GM18511 (cell line): ENCODE measurements around the gene FRRS1.

ENCODE experiments used
- ATAC-seq: cut with Tn5 transposase; IDR thresholded peaks from one replicate; pipeline ENCODE4 v1.9.1; 2021; ENCODE audit warnings: mild to moderate bottlenecking, moderate library complexity; ENCODE audit not compliant: unreplicated experiment

FRRS1 gene

GRCh38 chr1:99737016-99737415 lies 29.4 kb downstream of the FRRS1 start:
- ATAC-seq: no peak

- no peak for ATAC-seq
Measured at GRCh38 chr1:99735852-99736251, 30.6 kb downstream of the FRRS1 start.

DNA sequence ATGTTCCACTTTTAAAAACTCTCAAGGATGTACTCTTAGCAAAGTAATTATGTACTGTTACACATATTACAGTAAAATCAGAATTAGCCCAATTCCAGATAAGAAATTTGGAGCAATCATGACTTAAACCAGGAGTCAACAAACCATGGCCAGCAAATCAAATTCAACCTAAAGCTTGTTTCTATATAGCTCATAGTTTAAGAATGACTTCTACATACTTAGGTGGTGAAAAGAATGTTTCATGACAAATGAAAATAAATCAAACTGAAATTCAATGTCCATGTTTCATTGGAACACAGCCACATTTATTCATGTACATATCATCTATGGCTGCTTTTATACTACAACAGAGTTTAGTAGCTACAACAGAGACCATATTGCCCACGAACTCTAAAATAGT lies 35.1 kb downstream of the FRRS1 start:
- no peak for ATAC-seq

DNA sequence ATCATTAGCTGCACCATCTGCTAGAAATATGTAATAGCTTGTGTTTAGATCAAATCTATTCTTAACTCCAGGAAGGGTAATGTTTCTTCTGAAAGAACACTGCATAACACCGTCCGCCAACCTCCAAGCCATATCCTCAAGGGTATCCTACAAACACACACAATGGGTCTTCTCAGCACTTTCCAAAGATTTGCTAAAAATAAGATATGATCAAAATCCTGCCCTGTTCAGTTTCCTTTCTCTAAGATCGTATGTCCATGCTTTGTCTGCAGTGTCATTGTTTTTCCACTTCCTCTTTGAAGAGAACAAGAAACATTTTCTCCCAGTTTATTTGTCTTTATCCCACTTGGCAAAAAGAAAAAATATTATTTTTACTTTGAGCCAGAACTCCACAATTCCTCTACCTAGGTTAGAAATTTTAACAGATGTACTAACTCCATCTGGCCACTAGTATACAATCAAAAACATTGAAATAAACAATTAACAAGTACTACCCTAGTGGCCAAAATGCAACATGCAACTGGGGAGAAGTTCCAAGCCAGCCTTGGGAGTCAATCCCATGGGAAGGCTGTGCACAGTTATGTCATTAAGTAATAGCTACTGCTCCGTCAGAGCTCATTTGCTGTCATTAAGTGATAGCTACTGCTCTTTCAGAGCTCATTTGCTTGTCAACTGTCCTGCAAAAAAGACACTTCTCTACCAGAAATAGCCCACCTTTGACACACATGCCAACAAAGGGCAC lies 37.8 kb downstream of the FRRS1 start:
- peak; percentile 58 for ATAC-seq

- no peak for ATAC-seq
Measured at GRCh38 chr1:99727575-99728185, 38.8 kb downstream of the FRRS1 start.

GRCh38 chr1:99726818-99727217 lies 39.6 kb downstream of the FRRS1 start:
- ATAC-seq: no peak

GRCh38 chr1:99726407-99726806 lies 40.0 kb downstream of the FRRS1 start:
- no peak for ATAC-seq

GRCh38 chr1:99725996-99726395 lies 40.4 kb downstream of the FRRS1 start:
- ATAC-seq: no peak

- no peak for ATAC-seq
Measured at GRCh38 chr1:99723251-99723650, 43.2 kb downstream of the FRRS1 start.

DNA sequence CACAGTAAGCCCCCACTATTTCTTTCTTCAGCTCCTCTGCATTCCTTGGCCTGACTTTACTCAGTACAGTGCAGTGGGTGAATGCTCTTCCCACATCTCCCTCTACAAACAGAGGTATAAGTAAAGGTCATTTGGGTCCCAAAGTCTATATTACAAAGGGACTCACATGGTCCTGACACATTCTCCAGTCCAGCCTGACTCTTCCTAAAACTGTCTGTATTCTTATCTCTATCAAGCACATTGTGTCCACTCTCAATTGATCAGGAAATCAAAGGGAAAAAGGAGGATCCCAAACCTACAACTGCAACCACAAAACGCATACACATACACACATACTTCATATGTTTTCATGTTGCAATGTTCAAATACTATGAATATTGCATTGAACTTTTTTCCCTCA lies 49.4 kb downstream of the FRRS1 start:
- no peak for ATAC-seq

DNA sequence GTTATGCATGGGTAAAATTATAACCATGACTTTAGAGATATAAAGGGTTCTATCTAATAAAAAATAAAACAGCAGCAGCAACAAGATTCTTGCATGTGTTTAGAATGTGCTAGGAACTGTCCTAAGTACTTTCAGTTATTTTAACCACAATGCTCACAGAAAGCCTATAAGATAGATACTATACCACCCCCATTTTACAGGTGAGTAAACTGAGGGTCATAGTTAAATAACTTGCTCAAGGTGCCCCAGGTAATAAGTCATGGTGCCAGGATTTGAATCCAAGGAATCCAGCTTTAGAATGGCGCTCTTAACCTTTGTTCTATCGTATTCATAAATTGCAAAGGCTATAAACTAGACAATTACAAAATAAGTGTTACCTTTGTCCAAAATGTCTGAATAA lies 53.4 kb downstream of the FRRS1 start:
- ATAC-seq: no peak

GRCh38 chr1:99710994-99711393 lies 55.4 kb downstream of the FRRS1 start:
- ATAC-seq: no peak

DNA sequence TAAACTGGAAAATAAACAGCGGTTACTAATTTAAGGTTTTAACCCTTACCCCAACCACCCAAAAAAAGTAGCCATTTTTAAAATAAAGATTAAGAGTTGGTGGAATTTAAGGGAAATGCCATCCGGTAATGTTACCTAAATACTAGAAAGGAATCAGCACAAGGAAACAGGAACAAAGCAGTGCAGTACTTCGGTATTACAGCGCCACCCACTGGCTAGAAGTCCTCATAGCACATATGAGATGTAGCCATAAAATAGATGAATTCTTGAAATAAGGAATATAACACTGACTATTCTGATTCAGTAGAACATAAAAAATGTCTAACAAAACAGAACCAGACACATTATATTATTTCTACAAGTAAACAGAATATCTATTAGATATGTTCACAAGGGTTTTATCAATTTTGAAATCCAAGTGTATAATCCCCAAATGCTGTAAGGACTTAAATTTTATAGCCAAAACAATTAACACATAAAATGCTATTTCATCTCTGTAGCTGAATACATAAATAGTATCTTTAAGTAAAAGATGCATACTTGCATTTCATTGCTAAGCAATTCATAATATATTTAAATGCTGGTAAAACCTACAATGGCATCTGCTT lies 58.8 kb downstream of the FRRS1 start:
- ATAC-seq: peak; percentile 86

DNA sequence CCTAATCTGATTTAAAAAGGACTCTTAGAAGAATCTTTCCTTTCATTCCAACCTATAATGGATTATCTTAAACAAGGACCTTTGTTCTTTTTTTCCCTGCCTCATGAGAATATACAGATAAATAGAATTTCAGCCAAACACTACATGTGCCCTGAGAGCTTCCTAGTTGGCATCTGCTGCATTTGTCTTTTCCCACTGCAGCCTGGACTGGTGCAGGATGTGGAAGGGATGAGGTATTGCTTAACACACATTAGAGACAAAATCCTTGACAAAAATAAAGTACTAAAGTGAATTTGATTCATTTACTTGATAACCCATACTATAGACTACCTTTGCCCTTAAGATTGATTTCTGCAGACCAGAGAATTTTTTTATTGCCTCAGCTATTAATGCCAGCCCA lies 61.0 kb downstream of the FRRS1 start:
- ATAC-seq: no peak

DNA sequence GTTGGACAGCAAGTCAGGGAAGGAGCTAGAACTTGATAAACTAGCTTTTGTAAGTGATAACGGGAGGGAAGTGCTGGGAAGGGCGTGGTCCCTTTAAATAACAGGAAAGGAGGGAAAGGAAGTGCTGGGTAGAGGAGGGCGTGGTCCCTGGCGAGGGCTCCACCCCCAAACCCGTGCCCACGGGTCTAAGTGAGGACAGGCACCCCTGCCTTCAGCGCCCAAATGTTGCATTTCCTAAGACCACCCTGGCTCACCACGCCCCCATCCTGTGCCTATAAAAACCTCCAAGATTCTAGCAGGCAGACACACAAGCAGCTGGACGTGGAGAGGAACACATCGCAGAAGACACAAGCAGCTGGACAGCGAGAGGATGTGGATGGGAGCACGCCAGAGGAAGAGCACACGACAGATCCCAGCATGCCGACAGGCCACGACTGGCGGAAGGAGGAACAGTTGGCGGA lies 62.0 kb downstream of the FRRS1 start:
- ATAC-seq: no peak

GRCh38 chr1:99702221-99702620 lies 64.2 kb downstream of the FRRS1 start:
- no peak for ATAC-seq

DNA sequence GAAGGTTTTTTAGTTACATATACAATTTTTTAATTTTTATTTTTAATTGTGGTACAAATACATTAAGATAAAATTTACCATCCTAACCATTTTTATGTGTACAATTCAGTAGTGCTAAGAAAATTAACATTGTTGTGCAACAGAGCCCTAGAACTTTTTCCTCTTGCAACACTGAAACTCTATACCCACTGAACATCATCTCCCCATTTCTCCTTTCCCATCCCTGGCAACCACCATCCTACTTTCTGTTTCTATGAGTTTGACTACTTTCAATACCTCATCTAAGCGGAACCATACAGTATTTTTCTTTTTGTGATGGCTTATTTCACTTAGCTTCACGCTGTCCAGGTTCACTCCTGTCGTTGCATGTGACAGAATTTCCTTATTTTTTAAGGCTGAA lies 66.4 kb downstream of the FRRS1 start:
- ATAC-seq: no peak

- ATAC-seq: no peak
Measured at GRCh38 chr1:99697580-99697979, 68.9 kb downstream of the FRRS1 start.

- ATAC-seq: no peak
Measured at GRCh38 chr1:99696616-99697015, 69.8 kb downstream of the FRRS1 start.

GRCh38 chr1:99691175-99691574 lies 75.3 kb downstream of the FRRS1 start:
- no peak for ATAC-seq

- peak; percentile 95 for ATAC-seq
Measured at GRCh38 chr1:99685516-99686180, 80.8 kb downstream of the FRRS1 start.

DNA sequence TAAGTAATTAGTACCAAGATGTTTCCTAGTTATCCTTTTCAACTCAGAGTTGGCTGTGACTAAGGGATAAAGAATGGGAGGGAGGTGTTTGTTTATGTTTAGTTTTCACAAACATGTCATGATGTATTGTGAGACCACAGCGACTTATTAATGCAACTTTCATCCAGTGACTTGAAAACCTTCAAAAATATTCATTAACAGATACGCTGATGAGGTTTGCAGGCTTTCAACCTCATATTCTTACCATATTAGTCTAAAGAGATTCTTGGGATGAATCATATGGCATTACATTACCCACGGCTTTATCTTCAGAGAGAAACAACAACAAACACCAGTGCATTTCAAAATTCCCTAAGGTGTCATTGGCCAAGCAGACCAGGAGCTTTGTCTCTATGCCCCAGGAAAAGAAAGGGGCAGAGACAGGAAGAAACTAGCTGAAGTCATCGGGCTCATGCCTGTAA lies 84.1 kb downstream of the FRRS1 start:
- ATAC-seq: no peak
